T-helper 2 cell (primary cell): ENCODE results near the gene XAGE2.
"Not testable (repeated sequence)": the region's sequence is repeated elsewhere in the genome, so short reads cannot be mapped to it uniquely, and the experiment has no call there.

Experiments
- DNase-seq, 5 experiments: peaks; one replicate each; pipeline versions ENCODE4 v3.0.0 to v3.0.0-alpha.2; 2012 to 2022
- total RNA-seq, 2 donors: gene quantifications; one replicate each; lab custom pipeline; 2026; lab: John Stamatoyannopoulos, UW

Gene XAGE2
- total RNA-seq = 0 reads per million in 2 donors

- DNase-seq = no peak
Observed at GRCh38 chrX:52368368-52369055, at the start of gene XAGE2. XAGE2 (plus strand) TSS chrX:52369021; CDS start chrX:52370015, 994 bp downstream.

GRCh38 chrX:52337410-52337809, 31.4 kb upstream of the XAGE2 start:
- no peak for DNase-seq

GRCh38 chrX:52341493-52341892, 27.3 kb upstream of the XAGE2 start:
- DNase-seq = no peak

- not testable (repeated sequence) for DNase-seq
Observed at GRCh38 chrX:52343131-52343530, 25.7 kb upstream of the XAGE2 start.

GRCh38 chrX:52345402-52345801, 23.4 kb upstream of the XAGE2 start:
- DNase-seq = peak in 2 of 5 experiments; percentile 3 to 17

GRCh38 chrX:52346174-52347165, 22.4 kb upstream of the XAGE2 start:
- DNase-seq = no peak

GRCh38 chrX:52349681-52350080, 19.1 kb upstream of the XAGE2 start:
- DNase-seq = no peak

- DNase-seq = no peak
Observed at GRCh38 chrX:52352551-52352950, 16.3 kb upstream of the XAGE2 start.

- DNase-seq = no peak
Observed at GRCh38 chrX:52353838-52354237, 15.0 kb upstream of the XAGE2 start.

GRCh38 chrX:52355108-52355507, 13.7 kb upstream of the XAGE2 start:
- DNase-seq = no peak

- DNase-seq = no peak
Observed at GRCh38 chrX:52359614-52360232, 9.1 kb upstream of the XAGE2 start.

GRCh38 chrX:52361941-52362340, 6.9 kb upstream of the XAGE2 start:
- DNase-seq = no peak

- no peak for DNase-seq
Observed at GRCh38 chrX:52363247-52363883, 5.5 kb upstream of the XAGE2 start.

- DNase-seq = no peak
Observed at GRCh38 chrX:52378870-52379269, 10.0 kb downstream of the XAGE2 start.

- no peak for DNase-seq
Observed at GRCh38 chrX:52380993-52381392, 12.2 kb downstream of the XAGE2 start.

GRCh38 chrX:52410439-52411394, 41.9 kb downstream of the XAGE2 start:
- no peak for DNase-seq

- DNase-seq = no peak
Observed at GRCh38 chrX:52415304-52415703, 46.5 kb downstream of the XAGE2 start.

GRCh38 chrX:52416816-52417215, 48.0 kb downstream of the XAGE2 start:
- DNase-seq = no peak

GRCh38 chrX:52420824-52421443, 52.1 kb downstream of the XAGE2 start:
- DNase-seq = no peak

- DNase-seq = no peak
Observed at GRCh38 chrX:52422884-52423283, 54.1 kb downstream of the XAGE2 start.

GRCh38 chrX:52424656-52425055, 55.8 kb downstream of the XAGE2 start:
- no peak for DNase-seq
